GM12875 (cell line): ENCODE results near the gene PRKN.
"Not testable (repeated sequence)": the region's sequence is repeated elsewhere in the genome, so short reads cannot be mapped to it uniquely, and the experiment has no call there.

Source experiments
- H3K4me3 ChIP-seq: one replicate; pipeline ENCODE4 v1.5.1; 2011; ENCODE audit warnings: low read depth, low read length, control low read depth
- CTCF ChIP-seq: IDR thresholded peaks from 2 replicates; pipeline ENCODE4 v1.5.1; 2011; ENCODE audit warnings: low read depth, mild to moderate bottlenecking, control low read depth, inconsistent platforms, low read length, moderate library complexity, borderline replicate concordance; ENCODE audit not compliant: insufficient read depth

The PRKN gene

GRCh38 chr6:161333410-161333809 is 1394.2 kb downstream of the PRKN start:
- no peak for TF ChIP-seq CTCF
- H3K4me3 ChIP-seq: no peak overlapping the region

DNA sequence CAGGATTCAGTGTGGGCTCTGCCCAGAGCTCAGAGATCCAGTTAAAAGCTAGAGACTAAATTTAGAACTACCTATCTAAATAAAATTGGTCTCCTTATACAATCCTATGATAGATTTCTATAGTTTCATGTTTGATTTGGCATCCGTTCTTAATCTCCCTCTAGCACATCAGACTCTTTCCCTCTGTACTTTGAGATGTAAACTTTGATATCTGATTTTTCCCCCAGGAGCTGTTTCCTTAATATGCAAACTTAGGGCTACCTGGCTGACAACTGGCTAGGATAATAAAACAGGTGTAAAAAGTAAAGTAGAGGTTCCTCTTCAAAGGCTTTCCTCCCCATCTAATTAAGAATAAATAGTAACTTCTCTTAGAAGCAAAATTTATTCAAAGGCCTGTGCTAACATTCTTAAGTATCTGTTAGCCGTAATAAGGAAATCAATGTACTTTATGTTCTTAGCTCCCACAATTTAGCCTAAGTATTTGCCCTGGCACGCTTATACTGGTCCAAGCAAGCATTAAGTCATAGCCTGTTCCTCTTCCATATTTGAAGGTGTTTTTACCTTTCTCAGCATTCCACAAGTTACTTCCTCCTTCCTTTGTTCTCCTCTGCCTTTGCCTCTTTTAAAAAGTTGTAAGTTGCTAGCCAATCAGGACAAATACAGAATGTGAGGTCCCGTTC is 1396.0 kb downstream of the PRKN start:
- H3K4me3 ChIP-seq: not testable (repeated sequence)

GRCh38 chr6:161327360-161327953 is 1400.1 kb downstream of the PRKN start:
- no peak overlapping the region for H3K4me3 ChIP-seq
- no peak for TF ChIP-seq CTCF

DNA sequence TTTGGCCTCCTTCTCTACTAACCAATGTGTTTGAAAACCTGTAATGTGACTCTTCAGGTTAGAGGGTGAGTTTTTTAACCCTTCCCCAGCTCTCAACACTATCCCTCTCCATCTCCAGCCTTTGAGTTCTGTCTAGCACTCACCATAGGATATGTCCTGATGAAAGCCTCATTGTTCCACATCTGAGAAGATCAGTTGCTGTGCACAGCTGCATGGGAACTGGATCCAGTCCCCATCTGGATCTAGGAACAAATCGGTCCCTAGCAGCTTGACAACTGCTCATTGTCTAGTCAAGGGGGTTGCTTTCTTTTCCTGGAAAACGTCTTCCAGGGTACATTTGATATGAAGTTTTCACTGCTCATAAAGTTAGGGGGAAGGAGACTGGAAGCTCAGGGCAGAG is 1408.3 kb downstream of the PRKN start:
- TF ChIP-seq CTCF: no peak
- no peak overlapping the region for H3K4me3 ChIP-seq

- no peak for TF ChIP-seq CTCF
- H3K4me3 ChIP-seq: no peak overlapping the region
Observed at GRCh38 chr6:161318456-161318855, 1409.1 kb downstream of the PRKN start.

DNA sequence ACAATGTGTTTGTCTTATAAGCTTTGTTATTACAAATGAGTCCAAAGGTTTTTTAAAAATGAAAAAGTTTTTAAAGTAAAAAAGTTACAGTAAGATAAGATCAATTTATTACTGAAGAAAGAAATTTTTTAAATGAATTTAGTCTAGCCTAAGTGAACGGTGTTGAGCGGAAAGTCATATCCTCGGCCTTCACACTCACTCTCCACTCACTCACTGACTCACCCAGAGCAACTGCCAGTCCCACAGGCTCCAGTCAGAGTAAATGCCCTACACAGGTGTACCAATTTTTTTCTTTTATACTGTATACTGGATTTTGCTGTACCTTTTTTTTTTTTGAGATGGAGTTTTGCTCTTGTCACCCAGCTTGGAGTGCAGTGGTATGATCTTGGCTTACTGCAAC is 1411.0 kb downstream of the PRKN start:
- TF ChIP-seq CTCF: no peak
- H3K4me3 ChIP-seq: no peak overlapping the region

DNA sequence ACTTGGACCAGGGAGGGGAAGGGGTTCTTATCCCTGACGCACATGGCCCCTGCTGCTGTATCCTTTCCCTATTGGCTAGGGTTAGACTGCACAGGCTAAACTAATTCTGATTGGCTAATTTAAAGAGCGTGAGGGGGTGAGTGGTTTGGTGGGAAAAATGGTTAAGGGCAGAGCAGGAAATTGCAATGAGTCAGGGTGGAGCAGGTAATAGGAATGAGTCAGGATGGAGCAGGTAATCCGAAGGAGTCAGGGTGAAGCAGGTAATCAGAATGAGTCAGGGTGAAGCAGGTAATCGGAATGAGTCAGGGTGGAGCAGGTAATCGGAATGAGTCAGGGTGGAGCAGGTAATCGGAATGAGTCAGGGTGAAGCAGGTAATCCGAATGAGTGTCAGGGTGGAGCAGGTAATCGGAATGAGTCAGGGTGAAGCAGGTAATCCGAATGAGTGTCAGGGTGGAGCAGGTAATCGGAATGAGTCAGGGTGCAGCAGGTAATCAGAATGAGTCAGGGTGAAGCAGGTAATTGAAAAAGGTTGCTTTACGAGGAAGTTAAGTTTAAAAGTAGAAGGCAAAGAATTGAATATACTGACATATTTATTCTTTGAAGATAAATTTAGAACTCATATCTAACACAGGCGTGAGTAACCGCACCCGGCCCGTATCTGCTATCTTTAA is 1412.2 kb downstream of the PRKN start:
- not testable (repeated sequence) for H3K4me3 ChIP-seq

DNA sequence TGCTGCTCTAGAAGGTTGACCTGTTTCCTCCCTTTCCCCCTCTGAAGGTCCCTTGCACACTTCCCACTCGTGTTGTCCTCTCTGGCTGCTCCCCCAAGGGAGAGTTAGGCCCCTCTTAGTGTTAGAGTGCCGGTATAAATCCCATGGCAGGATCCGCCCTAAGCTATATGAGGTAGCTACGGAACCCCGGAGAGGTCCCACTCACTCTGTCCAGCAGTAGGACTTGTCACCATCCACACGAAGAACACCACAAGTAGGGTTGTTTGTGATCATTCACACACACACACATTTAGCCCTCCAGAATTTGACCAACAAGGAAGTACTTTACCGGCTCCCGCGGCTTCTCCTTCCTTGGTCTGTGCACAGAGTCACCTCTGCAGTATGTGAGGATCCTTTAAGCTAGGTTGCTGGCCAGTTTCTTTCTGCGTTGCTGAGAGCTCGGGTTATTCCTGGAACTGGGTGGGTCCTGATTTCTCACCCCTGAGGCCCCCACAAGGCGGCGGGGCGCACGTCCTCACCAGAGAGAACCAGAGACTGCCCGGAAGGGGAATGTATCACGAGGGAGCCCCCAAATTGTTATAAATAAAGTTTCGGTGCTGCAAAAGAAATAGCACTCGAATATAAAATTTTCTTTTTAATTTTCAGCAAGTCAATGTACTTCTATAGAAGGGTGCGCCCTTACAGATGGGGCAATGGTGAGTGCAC is 1412.9 kb downstream of the PRKN start:
- H3K4me3 ChIP-seq: not testable (repeated sequence)
